Measurements from ENCODE around the gene FGF7. TPM values are rescaled to one million over a fixed set of nuclear protein-coding genes. Genes with fewer than 3 reads are reported as not detected.

The FGF7 gene
- 0.11 and 0.17 TPM in 2 replicates for total RNA-seq

GRCh38 chr15:49423021-49423420 lies at the start of gene FGF7:
FGF7 (plus strand) TSS chr15:49423242; CDS start chr15:49424298, 1,056 bp downstream.

Other genes with a start within 250 kb of the FGF7 start
- gene FAM227B, start 197.6 kb downstream of the FGF7 start, total RNA-seq: 2.4 and 4.0 TPM in 2 replicates
- 17.4 and 21.2 TPM in 2 replicates for gene DTWD1, start 197.8 kb downstream of the FGF7 start, total RNA-seq

All from dermis lymphatic vessel endothelial cell (primary cell).